ENCODE data around the gene IL10RB. TPM values are rescaled to one million over a fixed set of nuclear protein-coding genes. Genes with fewer than 3 reads are reported as not detected.

Gene IL10RB
- total and polyA plus RNA-seq, 2 of the 13 experiments (the other 11 are each of a cell fraction or from before 2014, with no cell fraction given), result 17.4 to 18.2 TPM

DNA sequence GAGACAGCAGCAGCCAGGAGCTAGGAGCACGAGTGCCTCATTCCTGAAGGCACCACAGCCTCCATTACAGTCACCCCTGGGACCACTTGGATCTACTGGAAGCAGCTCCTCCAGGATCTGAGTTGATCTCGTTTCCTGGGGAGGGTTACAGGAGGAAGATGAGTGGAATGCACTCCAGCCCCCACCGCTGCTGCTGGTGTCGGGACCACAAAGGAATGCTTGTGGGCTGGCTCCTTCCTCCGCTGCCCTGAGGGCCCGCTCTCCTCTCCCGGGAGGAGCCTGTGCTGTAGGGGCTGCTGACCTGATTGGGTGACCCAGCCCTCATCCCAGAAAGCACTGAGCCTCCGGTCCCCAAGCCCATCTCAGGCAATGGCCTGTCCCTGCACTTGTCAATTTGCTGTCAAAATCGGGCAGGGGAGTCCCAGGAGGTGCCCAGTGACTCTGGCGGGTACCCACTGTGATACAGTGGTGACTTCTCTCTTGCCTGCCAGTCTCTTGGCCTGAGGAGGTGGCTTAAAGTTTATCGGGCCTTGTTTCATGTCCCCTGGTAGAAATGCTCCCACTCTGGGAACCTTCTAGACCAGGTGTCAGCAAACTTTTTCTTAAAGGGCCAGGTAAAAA, 23.1 kb downstream of the IL10RB start:
- Histone ChIP-seq H3K4me1 (ENCODE audit: insufficient read depth, low read length) (peaks cover 25% of the 10 kb centered on the region), H3K4me2 (ENCODE audit: low read depth, low read length) (no peak overlapping the region), H3K36me3 (replicated peaks in 1 of 2; ENCODE audit: control insufficient read depth in 1 of 2, insufficient read depth in 2 of 2, low read length in 2 of 2) (peaks cover 1 to 14% of the 10 kb centered on the region in 2 experiments; a peak in 2 of 5 replicates), H3K9me3 (ENCODE audit: low read length) (no peaks in the 10 kb centered on the region), H3K27ac (ENCODE audit: extremely low read length, insufficient read depth, low read length) (no peak overlapping the region), H3K9ac (ENCODE audit: insufficient read depth, low read depth, low read length) (no peak overlapping the region), H3K4me3 (replicated peaks in 1 of 3; ENCODE audit: insufficient read depth in 1 of 3, low read depth in 2 of 3, low read length in 3 of 3) (no peak overlapping the region), H2AFZ (ENCODE audit: low read length) (no peak overlapping the region), H3K27me3 (ENCODE audit: control insufficient read depth in 1 of 2, insufficient read depth in 2 of 2, low read length in 2 of 2) (no peaks in the 10 kb centered on the region), H4K20me1 (ENCODE audit: insufficient read depth, low read length) (no peaks in the 10 kb centered on the region), H3K79me2 (ENCODE audit: insufficient read depth, low read length) (no peaks in the 10 kb centered on the region)
- ChIA-PET POLR2A (no interaction called here), CTCF (ENCODE audit: low intra/inter-chr PET ratio, low total read pairs) (no interaction called here)
- no peak for TF ChIP-seq ONECUT2 (CRISPR knock-in tag; IDR thresholded peaks at IDR 0.05)
- no peak for TF ChIP-seq CC2D1A (CRISPR knock-in tag; IDR thresholded peaks at IDR 0.05)
- no peak for TF ChIP-seq TCF12 (IDR thresholded peaks at IDR 0.05)
- no peak for TF ChIP-seq TCF12 (CRISPR knock-in tag; IDR thresholded peaks at IDR 0.05)
- TF ChIP-seq HHEX (CRISPR knock-in tag; IDR thresholded peaks at IDR 0.05), result no peak
- TF ChIP-seq MTA3 (CRISPR knock-in tag; IDR thresholded peaks at IDR 0.05), result no peak
- TF ChIP-seq ZNF24 (IDR thresholded peaks at IDR 0.05), result no peak
- TF ChIP-seq ZMYM2 (CRISPR knock-in tag; IDR thresholded peaks at IDR 0.05), result no peak
- TF ChIP-seq ZNF773 (CRISPR knock-in tag; IDR thresholded peaks at IDR 0.05; ENCODE audit: borderline replicate concordance), result no peak
- no peak for DNase-seq (ENCODE audit: low spot score)
- no peak for ATAC-seq
- BruUV-seq (replicated peaks), result no TSS peak
- in situ Hi-C loops (cut with HindIII; ENCODE audit: extremely low pct_ligation_motif_present, low pct_unique_long_range_greater_than_20kb) (no loop called here), intact Hi-C loops (cut with micrococcal nuclease; ENCODE audit: unreplicated experiment) (no loop called here)
- no peak for FAIRE-seq
- 60% methylated on average over 2 of the region's 11 CpGs for WGBS (ENCODE audit: low lambda C conversion rate)

DNA sequence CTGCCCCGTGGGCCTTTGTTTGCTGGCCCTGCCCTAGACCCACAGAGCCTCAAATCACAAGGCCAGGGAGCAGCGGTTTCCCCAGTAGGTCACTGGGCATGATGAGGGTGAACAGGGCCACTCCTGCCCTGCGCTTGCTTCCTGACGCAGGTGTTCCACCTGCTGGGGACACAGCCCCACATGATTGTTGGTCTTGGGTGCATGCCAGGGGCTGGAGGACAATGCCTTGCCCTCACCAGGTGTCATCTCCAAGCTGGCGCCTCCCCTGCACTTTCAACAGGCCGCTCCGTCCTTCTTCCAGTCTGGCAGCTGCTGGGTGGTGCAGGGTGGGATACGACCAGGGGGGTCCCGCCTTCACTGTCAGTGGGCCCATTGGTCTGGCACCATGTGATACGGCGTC, 24.3 kb downstream of the IL10RB start:
- FAIRE-seq (no peak), DNase-seq (ENCODE audit: low spot score) (no peak), ATAC-seq (no peak)
- ChIA-PET CTCF (ENCODE audit: low intra/inter-chr PET ratio, low total read pairs) (no interaction called here), POLR2A (no interaction called here)
- no peaks in the 10 kb centered on the region for H3K27me3 ChIP-seq (ENCODE audit: control insufficient read depth in 1 of 2, insufficient read depth in 2 of 2, low read length in 2 of 2)
- H2AFZ ChIP-seq (ENCODE audit: low read length), result no peak overlapping the region
- no TSS peak for BruUV-seq (replicated peaks)
- no peaks in the 10 kb centered on the region for H4K20me1 ChIP-seq (ENCODE audit: insufficient read depth, low read length)
- 96% methylated on average over 6 of the region's 11 CpGs for WGBS (ENCODE audit: low lambda C conversion rate)
- no peaks in the 10 kb centered on the region for H3K79me2 ChIP-seq (ENCODE audit: insufficient read depth, low read length)
- intact Hi-C loops (cut with micrococcal nuclease; ENCODE audit: unreplicated experiment) (no loop called here), in situ Hi-C loops (cut with HindIII; ENCODE audit: extremely low pct_ligation_motif_present, low pct_unique_long_range_greater_than_20kb) (no loop called here)
- no peak overlapping the region for H3K27ac ChIP-seq (ENCODE audit: extremely low read length, insufficient read depth, low read length)
- H3K36me3 ChIP-seq (replicated peaks in 1 of 2; ENCODE audit: control insufficient read depth in 1 of 2, insufficient read depth in 2 of 2, low read length in 2 of 2), result peaks cover 1 to 11% of the 10 kb centered on the region in 2 experiments; a peak in 3 of 5 replicates
- H3K4me2 ChIP-seq (ENCODE audit: low read depth, low read length), result no peak overlapping the region
- no peak overlapping the region for H3K9ac ChIP-seq (ENCODE audit: insufficient read depth, low read depth, low read length)
- peaks cover 24% of the 10 kb centered on the region for H3K4me1 ChIP-seq (ENCODE audit: insufficient read depth, low read length)
- H3K4me3 ChIP-seq (replicated peaks in 1 of 3; ENCODE audit: insufficient read depth in 1 of 3, low read depth in 2 of 3, low read length in 3 of 3), result no peak overlapping the region
- no peak for TF ChIP-seq RAD21 (CRISPR knock-in tag; IDR thresholded peaks at IDR 0.05)
- TF ChIP-seq HNRNPUL1 (IDR thresholded peaks at IDR 0.05; ENCODE audit: low read depth, low read length), result no peak
- no peak for TF ChIP-seq ZFY (CRISPR knock-in tag; IDR thresholded peaks at IDR 0.05)
- no peak for TF ChIP-seq ZNF773 (CRISPR knock-in tag; IDR thresholded peaks at IDR 0.05; ENCODE audit: borderline replicate concordance)
- TF ChIP-seq SMAD1 (CRISPR knock-in tag; IDR thresholded peaks at IDR 0.05; ENCODE audit: borderline replicate concordance, low read depth), result no peak
- H3K9me3 ChIP-seq (ENCODE audit: low read length), result no peaks in the 10 kb centered on the region
